Measurements from ENCODE around the gene XRN2.
A peak's percentile ranks its signal among the peaks of the same experiment; 100 is the strongest.
"Not testable (repeated sequence)": the region's sequence is repeated elsewhere in the genome, so short reads cannot be mapped to it uniquely, and the experiment has no call there.

XRN2 gene

DNA sequence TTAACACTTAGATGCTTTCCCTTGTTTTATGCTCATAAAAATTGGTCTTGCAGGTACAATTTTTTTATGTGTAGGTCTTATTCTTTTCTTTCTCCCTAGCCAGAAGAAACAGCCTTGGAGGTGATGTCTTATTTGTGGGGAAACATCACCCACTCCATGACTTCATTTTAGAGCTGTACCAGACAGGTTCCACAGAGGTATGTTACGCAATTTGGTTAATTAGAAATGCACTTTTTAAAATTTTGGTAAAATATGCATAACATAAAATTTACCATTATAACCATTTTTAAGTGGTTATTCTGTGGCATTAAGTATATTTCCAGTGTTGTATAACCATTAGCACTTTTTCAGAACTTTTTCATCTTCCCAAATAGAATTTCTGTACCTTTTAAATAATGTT, 52.9 kb downstream of the XRN2 start:
- DNase-seq = no peak

DNA sequence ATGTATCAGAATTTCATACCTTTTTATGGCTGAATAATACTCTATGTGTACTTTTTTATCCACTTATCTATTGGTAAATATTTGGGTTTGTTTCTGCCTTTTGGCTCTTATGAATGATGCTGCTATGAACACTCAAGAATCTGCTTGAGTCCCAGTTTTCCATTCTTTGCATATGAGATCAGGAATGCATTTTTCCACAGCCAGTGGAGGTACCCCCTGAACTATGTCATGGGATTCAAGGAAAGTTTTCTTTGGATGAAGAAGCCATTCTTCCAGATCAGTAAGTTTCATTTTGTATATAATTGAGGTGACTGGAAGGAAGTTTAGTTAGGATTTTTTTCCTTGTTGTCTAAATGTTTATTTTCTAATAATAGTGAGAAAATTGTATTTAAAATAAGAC, 53.3 kb downstream of the XRN2 start:
- no peak for DNase-seq

- DNase-seq = peak; percentile 19
Measured at GRCh38 chr20:21357844-21358243, 54.7 kb downstream of the XRN2 start.

GRCh38 chr20:21358737-21359136, 55.6 kb downstream of the XRN2 start:
- DNase-seq = no peak

GRCh38 chr20:21360705-21361104, 57.6 kb downstream of the XRN2 start:
- no peak for DNase-seq

DNA sequence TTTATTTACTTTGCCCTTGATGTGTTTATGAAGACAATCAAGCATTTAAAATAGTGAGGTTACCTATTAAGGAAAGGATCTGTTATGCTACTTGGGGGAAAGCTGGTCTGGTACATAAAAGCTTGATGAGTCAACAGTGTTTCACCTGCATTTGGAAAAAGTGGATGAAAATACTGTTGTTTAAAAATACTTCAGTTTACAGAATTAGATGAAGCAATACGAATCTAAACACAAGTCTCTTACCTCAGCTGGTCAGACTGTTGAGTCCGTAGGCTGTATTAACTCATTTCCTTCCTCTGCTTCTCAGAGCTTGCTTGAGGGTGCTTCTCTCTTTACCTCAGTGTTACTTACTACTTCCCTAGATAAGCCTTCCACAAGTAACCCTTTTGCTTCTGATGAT, 58.1 kb downstream of the XRN2 start:
- no peak for DNase-seq

- no peak for DNase-seq
Measured at GRCh38 chr20:21364413-21364812, 61.3 kb downstream of the XRN2 start.

- no peak for DNase-seq
Measured at GRCh38 chr20:21365771-21366170, 62.6 kb downstream of the XRN2 start.

GRCh38 chr20:21366273-21366672, 63.1 kb downstream of the XRN2 start:
- DNase-seq = not testable (repeated sequence)

DNA sequence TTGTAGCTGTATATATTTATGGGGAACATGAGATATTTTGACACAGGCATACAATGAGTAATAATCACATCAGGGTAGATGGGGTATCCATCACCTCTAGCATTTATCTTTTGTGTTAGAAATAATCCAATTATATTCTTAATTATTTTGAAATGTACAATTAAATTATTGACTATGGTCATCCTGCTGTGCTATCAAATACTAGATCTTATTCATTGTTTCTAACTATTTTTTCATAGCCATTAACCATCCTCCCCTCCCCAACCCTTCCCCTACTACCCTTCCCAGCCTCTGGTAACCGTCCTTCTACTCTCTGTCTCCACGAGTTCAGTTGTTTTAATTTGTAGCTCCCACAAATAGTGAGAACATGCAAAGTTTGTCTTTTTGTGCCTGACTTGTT, 65.7 kb downstream of the XRN2 start:
- DNase-seq = no peak

- DNase-seq = no peak
Measured at GRCh38 chr20:21371193-21371592, 68.1 kb downstream of the XRN2 start.

- DNase-seq = no peak
Measured at GRCh38 chr20:21372016-21372415, 68.9 kb downstream of the XRN2 start.

- no peak for DNase-seq
Measured at GRCh38 chr20:21373436-21373835, 70.3 kb downstream of the XRN2 start.

DNA sequence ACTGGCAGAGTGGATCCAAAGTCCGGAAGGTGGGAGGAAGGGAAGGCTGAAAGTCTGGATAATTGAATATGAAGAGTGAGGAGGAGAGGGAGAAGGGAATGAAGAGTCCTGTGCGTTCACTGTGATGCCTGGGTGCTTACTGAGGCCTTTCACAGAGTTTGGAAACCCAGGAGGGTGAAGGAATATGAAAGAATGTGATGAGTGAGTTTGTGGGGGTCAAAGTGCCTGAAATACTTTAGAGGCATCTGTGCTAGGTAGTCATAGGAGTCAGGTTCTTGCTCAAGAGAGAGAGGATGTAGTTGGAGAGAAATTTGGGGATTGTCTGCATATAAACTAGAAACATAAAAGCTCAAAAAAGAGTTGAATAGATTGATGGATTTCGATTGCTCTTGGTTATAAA, 73.5 kb downstream of the XRN2 start:
- no peak for DNase-seq

DNA sequence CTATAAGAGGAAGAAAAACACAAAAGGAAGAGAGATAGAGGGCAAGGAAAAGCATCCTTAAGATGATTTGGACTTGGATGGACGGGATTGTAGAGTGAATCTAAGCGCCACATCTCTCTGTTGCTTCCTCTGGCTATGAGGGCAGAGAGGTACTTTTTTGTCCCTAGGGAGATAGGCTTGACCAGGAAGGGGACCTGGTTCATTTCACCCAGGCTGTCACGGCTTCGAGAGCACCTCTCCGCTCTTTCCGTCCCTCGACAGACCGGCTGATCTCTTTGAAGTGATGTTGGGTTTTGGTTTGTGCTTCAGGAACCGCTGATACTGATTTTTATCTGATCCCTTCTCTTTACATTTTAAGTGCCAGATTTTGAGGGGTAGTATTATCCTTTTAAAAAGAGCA, 74.6 kb downstream of the XRN2 start:
- DNase-seq = no peak

- DNase-seq = no peak
Measured at GRCh38 chr20:21378259-21378658, 75.1 kb downstream of the XRN2 start.

DNA sequence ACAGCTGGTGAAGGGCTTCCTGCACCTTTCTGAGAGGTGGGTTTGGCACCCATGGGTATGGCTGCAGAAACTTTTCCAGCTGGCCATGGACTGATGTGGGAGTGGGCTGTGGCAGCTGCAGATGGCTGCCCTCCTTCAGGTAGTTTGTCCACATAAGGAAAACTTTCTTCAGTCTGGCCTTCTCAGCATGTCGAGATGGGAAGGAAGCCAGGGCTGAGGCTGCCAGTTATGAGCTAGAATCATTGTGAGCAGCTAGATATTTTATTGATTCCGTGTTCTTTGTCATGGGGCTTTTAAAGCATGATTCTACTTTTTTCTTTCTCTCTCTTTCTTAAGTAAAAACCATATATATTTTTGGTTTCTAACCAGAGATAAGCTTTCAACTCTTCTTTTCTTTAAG, 77.6 kb downstream of the XRN2 start:
- no peak for DNase-seq

DNA sequence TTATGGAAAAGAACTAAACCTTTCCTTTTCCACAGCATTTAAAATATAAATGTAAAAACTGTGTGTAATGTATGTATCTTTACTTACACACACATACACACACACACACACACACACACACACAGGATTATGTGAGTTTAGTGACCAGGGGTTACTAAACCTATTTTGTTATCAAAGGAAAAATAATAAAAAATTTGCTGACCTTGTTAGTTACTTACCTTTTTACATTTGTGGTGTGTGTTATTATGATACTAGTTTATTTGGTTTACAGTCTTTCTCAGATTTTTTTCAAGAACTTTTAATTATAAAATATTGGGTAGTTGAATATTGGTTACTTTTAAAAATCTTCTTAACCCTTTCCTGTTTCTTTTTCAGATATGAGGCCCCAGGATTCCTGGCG, 78.5 kb downstream of the XRN2 start:
- DNase-seq = no peak

GRCh38 chr20:21384308-21384892, 81.3 kb downstream of the XRN2 start:
- DNase-seq = no peak

GRCh38 chr20:21386111-21386510, 83.0 kb downstream of the XRN2 start:
- DNase-seq = no peak

DNA sequence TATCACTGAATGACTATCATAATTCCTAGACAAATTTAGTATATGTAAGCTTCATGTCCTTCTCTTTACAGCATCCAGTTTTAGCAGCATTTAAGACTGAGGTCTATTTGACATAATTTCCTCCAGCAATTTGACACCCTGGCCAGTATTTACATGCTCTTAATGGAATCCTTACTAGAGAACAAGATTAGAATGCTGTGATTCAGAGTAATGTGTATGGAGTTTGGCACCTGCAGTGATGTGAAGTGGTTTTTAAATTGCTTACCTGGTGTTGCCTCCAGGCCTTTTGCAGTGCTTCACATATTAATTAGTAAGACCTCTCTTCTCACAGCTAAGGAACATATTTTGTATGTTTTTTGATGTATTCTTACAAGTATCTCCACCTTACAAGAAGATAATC, 84.4 kb downstream of the XRN2 start:
- DNase-seq = peak; percentile 80

- DNase-seq = no peak
Measured at GRCh38 chr20:21388566-21388965, 85.4 kb downstream of the XRN2 start.

DNA sequence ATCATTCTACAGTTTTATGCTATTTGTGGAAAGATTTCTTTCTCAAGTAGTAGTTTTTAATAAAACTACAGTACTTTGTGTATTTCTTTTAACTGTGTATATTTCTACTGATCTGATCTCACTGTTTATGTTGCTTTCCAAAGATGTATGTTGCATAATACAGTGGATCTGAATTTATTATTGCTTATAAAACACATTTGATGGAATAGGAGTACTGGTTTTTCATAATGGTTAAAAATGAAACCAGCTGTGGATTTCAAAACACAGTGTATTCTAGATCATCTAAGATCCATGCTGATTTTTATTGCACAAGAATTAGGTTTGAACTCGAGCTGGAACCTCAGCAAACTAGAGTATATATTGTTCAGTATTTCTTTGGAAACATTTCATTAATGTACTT, 86.2 kb downstream of the XRN2 start:
- no peak for DNase-seq

- DNase-seq = no peak
Measured at GRCh38 chr20:21390768-21391167, 87.6 kb downstream of the XRN2 start.

GRCh38 chr20:21391185-21391971, 88.2 kb downstream of the XRN2 start:
- DNase-seq = no peak
